ENCODE results near the gene KICS2. TPM values are rescaled to one million over a fixed set of nuclear protein-coding genes. Genes with fewer than 3 reads are reported as not detected.
A peak's percentile ranks its signal among the peaks of the same experiment; 100 is the strongest.

Gene KICS2
- 3.7 and 5.4 TPM in 2 replicates for polyA plus RNA-seq (2014; cell fraction: cytosol; rRNA removed)
- 2.8 and 6.0 TPM in 2 replicates for polyA plus RNA-seq (2014; cell fraction: nucleus; rRNA removed)

DNA sequence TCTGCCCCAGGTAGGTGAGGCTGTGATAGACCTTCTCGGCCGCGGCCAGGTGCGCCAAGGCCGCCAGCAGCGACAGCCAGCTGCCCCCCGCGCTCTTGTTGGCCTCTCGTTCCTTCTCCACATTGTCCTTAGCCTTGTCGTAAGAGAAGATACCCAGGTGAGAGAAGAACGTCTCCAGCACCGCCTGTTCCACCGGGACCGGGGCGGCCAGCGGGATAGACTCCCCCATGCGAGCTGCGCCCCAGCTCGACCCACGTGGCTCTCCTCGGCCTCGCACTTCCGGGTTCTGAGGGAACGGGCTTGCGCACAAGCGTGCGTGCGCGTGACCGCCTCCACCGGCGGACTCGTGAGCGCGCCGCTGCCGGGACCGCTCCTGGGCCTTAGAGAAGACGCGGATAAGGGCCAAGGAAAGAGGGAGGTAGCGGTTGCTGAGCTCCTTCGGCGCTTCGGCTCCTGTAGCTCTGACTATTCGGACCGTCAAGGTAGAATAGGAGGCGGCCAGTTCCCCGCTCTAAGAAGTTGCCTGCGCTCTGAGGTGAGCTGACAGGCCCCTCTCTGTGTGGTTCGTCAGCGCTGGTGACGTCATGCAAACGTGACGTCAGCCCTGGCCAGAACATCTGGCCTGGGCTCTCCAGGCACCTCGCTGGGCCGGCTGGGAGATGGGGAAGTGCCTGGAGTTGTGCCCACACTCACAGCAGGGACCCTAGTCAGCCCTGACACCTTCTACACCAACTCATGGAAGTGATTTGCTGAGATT is at the start of gene KICS2:
Gene KICS2 (minus strand): TSS at position 288 of the 757 bp plus-strand sequence. CDS start 59 bp downstream, at position 229.
- peak; percentile 91 for DNase-seq (ENCODE audit: low spot score)

- DNase-seq (ENCODE audit: low spot score): no peak
Observed at GRCh38 chr12:64270411-64270810, 48.3 kb upstream of the KICS2 start.

DNA sequence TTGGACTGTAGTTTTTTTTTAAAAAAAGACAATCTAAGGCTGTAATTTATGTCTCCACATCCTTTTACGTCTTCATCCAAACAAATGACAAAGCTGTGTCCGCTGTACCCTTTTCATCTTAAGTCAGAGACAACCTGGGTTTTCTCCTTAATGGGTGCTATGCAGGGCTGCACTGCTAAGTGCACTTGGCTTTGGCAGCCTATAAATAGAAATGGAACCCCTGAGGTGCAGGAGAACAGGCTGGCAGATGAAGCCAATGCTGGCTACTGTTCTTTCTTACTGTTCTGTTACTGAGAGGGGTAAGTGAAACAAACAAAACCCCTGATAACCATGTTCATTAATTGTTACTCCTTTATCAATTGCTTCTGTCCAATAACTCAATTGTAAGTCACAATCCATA is 47.1 kb upstream of the KICS2 start:
- no peak for DNase-seq (ENCODE audit: low spot score)

DNA sequence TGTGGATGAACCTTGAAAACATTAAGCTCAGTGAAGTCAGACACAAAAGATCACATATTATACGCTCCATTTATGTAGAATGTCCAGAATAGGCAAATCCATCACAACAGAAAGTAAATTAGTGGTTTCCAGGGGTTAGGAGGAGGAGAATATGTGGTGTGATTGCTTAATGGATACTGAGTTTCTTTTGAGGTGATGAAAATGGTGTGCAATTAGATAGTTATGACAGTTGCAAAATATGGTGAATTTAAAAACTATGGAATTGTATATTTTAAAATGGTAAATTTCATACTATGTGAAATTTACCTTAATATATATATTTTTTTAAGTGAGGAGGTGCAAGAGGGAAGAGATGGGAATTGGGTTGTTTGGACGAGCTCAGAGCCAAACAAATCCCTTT is 46.3 kb upstream of the KICS2 start:
- DNase-seq (ENCODE audit: low spot score): no peak

GRCh38 chr12:64265839-64266238 is 43.7 kb upstream of the KICS2 start:
- DNase-seq (ENCODE audit: low spot score): no peak

DNA sequence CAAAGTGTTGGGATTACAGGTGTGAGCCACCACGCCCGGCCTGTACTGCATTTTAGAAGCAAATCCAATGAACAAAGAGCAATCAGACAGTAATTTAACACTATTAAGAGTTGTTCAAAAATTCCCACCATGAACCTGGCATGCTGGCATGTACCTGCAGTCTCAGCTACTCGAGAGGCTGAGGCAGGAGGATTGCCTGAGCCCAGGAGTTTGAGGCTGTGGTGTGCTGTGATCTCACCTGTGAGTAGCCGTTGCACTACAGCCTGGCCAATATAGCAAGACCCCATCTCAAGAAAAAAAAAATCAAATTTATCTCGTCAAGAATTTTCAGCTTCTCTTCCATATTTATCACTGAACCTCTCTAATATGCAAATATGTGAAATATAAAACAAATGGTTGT is 39.7 kb upstream of the KICS2 start:
- DNase-seq (ENCODE audit: low spot score): no peak

GRCh38 chr12:64258576-64258975 is 36.5 kb upstream of the KICS2 start:
- DNase-seq (ENCODE audit: low spot score): no peak

- peak; percentile 64 for DNase-seq (ENCODE audit: low spot score)
Observed at GRCh38 chr12:64256166-64256800, 34.2 kb upstream of the KICS2 start.

DNA sequence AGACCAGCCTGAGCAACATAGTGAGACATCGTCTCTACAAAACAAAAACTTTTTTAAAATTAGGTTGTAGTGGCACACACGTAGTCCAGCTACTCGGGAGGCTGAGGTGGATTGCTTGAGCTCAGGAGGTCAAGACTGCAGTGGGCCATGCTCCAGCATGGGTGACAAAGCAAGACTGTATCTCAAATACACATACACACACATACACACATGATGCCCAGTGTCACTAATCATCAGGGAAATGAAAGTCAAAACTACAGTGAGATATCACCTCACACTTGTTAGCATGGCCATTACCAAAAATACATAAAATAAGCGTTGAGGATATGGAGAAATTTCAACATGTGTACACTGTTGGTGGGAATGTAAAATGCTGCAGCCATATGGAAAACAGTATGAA is 33.2 kb upstream of the KICS2 start:
- no peak for DNase-seq (ENCODE audit: low spot score)

GRCh38 chr12:64253356-64253755 is 31.3 kb upstream of the KICS2 start:
- no peak for DNase-seq (ENCODE audit: low spot score)

GRCh38 chr12:64252681-64253080 is 30.6 kb upstream of the KICS2 start:
- no peak for DNase-seq (ENCODE audit: low spot score)

- no peak for DNase-seq (ENCODE audit: low spot score)
Observed at GRCh38 chr12:64243809-64244208, 21.7 kb upstream of the KICS2 start.

DNA sequence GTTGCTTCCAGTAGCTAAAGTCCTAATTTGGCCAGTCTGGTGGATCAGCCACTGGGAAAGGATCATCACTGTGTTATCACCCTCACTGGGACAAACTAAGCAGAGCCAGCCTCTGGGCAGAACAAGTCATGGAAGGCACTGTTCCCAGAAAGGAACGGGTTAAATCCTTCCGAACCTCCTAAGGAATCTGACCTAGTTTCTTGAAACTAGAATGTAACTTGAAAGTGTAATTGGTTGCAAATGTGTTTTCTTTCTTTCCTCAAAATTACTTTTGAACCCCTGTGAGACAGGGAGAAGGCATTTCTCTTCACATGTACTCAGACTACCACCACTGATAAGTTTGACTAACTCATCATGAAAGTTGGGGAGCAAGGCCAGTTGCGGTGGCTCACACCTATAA is 18.7 kb upstream of the KICS2 start:
- DNase-seq (ENCODE audit: low spot score): no peak

DNA sequence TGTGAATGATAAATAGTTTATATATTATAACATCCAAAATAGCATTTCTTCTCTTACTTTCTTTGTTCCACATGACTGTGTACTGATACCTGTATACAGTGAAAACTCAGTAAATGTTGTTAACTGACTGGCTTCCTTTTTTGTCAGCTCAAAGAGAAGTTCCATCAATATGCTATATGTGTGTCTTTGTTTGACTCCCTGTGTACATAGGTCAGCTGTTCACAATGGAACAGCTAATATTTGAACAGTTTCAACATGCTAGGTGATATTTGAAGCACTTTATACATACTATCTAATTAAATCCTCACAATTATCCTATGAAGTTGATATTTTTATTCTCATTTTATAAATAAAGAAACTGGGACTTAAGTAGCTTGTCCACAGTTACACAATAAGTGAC is 15.3 kb upstream of the KICS2 start:
- no peak for DNase-seq (ENCODE audit: low spot score)

DNA sequence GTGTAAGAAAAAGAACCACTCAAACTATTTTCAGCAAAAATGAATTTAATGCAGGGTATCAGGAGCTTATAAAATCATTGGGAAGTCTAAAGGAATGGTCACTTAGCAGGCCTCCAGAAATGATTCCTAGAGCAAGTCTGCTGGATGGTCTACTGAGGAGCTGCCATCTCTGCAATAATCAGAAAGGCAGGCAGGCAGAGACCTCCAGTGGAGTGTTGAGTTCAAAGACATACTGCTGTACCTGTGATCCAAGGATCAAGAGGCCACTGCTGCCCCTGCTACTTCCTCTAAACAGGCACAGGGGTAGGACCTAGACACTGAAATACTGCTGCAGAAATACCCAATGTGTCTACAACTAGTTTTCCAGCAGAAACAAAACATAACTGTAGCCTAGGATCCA is 14.5 kb upstream of the KICS2 start:
- peak; percentile 17 for DNase-seq (ENCODE audit: low spot score)

- no peak for DNase-seq (ENCODE audit: low spot score)
Observed at GRCh38 chr12:64232196-64232595, 10.1 kb upstream of the KICS2 start.

DNA sequence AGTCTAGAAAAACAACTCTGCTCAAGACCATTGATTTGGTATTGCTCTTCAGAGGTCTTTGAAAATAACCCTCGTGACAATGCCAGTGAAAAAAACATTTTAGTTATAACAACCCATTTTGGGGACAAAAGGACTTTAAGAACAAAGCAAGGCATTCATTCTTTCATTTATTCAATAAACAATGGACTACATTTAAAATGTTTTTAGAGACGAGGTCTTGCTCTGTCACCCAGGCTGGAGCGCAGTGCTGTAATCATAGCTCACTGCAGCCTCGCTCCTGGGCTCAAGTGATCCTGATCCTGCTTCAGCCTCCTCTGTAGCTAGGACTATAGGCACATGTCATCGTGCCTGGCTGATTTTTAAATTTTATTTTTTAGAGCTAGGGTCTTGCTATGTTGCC is 7.7 kb upstream of the KICS2 start:
- no peak for DNase-seq (ENCODE audit: low spot score)

- DNase-seq (ENCODE audit: low spot score): no peak
Observed at GRCh38 chr12:64229240-64229639, 7.1 kb upstream of the KICS2 start.

- DNase-seq (ENCODE audit: low spot score): no peak
Observed at GRCh38 chr12:64225626-64226025, 3.5 kb upstream of the KICS2 start.

- DNase-seq (ENCODE audit: low spot score): peak; percentile 90
Observed at GRCh38 chr12:64221651-64222008, 466 bp downstream of the KICS2 start.

- DNase-seq (ENCODE audit: low spot score): no peak
Observed at GRCh38 chr12:64220046-64220445, 2.0 kb downstream of the KICS2 start.

GRCh38 chr12:64219145-64219544 is 3.0 kb downstream of the KICS2 start:
- no peak for DNase-seq (ENCODE audit: low spot score)

DNA sequence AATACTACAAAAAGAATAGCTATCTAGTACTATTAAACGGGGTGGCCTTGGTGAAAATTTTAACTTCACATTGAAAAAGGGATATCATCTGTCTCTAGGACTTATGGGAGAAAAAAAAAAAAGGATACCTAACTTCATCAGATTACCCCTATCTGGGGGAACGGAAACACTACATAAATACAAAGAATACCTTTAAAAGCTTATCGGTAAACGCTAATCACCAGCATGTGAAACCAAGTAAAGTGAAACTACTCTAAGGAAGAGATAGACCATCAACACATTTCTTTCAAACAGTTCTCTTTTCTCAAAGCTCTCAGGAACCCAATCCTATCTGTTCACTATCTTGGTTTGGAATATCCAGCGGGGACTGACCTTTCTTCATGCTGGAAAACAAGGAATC is 3.5 kb downstream of the KICS2 start:
- DNase-seq (ENCODE audit: low spot score): no peak
